K562 (cell line): ENCODE results near the gene SRL. TPM values are rescaled to one million over a fixed set of nuclear protein-coding genes. Genes with fewer than 3 reads are reported as not detected.

Experiments used
- ESRRB ChIP-seq: fragments of 250-450 bp; sonication (Bioruptor Pico); IDR thresholded peaks from 2 replicates; pipeline ENCODE4 v1.5.0; 2020; ENCODE audit warnings: mild to moderate bottlenecking, moderate library complexity, borderline replicate concordance
- EWSR1 ChIP-seq: fragments of 450-650 bp; IDR thresholded peaks from 2 replicates; pipeline ENCODE4 v1.6.1; 2018; ENCODE audit warnings: borderline replicate concordance, mild to moderate bottlenecking, low read depth, moderate library complexity; ENCODE audit not compliant: partially characterized antibody
- HDAC2 ChIP-seq: fragments of 450-650 bp; IDR thresholded peaks from 2 replicates; pipeline ENCODE4 v1.6.1; 2016; ENCODE audit warnings: mild to moderate bottlenecking
- HEY1 ChIP-seq: fragments of 250-450 bp; sonication (Bioruptor Pico); IDR thresholded peaks from 2 replicates; pipeline ENCODE4 v1.5.0; 2020; ENCODE audit warnings: mild to moderate bottlenecking, moderate library complexity, borderline replicate concordance
- HOMEZ ChIP-seq: fragments of 250-450 bp; sonication (Bioruptor Pico); IDR thresholded peaks from 2 replicates; pipeline ENCODE4 v1.4.0; 2020; ENCODE audit warnings: mild to moderate bottlenecking, moderate library complexity
- NFE2 ChIP-seq: IDR thresholded peaks from 2 replicates; pipeline ENCODE4 v1.6.1; 2014; ENCODE audit warnings: antibody characterized with exemption, low read depth
- PHF21A ChIP-seq: fragments of 450-650 bp; IDR thresholded peaks from 2 replicates; pipeline ENCODE4 v1.6.1; 2017; ENCODE audit warnings: low read depth, borderline replicate concordance
- POU5F1 ChIP-seq: fragments of 150-350 bp; IDR thresholded peaks from 2 replicates; pipeline ENCODE4 v1.6.1; 2014; ENCODE audit warnings: borderline replicate concordance, low read length, low read depth, mild to moderate bottlenecking; ENCODE audit not compliant: partially characterized antibody
- RBM17 ChIP-seq: fragments of 200-400 bp; formaldehyde crosslinking; IDR thresholded peaks from 2 replicates; pipeline ENCODE4 v1.6.1; 2017; ENCODE audit warnings: low read depth, mild to moderate bottlenecking, low read length, borderline replicate concordance
- RBM34 ChIP-seq: fragments of 200-400 bp; formaldehyde crosslinking; IDR thresholded peaks from 2 replicates; pipeline ENCODE4 v1.6.1; 2018; ENCODE audit warnings: low read length, borderline replicate concordance; ENCODE audit not compliant: insufficient read depth
- STAG1 ChIP-seq: sonication (generic); formaldehyde crosslinking; IDR thresholded peaks from 2 replicates; pipeline ENCODE4 v1.5.0; 2020; ENCODE audit warnings: missing genetic modification reagents, borderline replicate concordance
- TRIM28 ChIP-seq: fragments of 450-650 bp; IDR thresholded peaks from 2 replicates; pipeline ENCODE4 v1.6.1; 2017
- WHSC1 ChIP-seq: IDR thresholded peaks from one replicate; pipeline ENCODE4 v1.6.1; 2012; ENCODE audit warnings: low read length, control low read depth, inconsistent platforms
- ZBTB8A ChIP-seq: fragments of 450-650 bp; IDR thresholded peaks from 2 replicates; pipeline ENCODE4 v1.6.1; 2018; ENCODE audit warnings: mild to moderate bottlenecking, moderate library complexity; ENCODE audit not compliant: partially characterized antibody
- ZC3H8 ChIP-seq: fragments of 450-650 bp; IDR thresholded peaks from 2 replicates; pipeline ENCODE4 v1.6.1; 2017
- ZNF707 ChIP-seq: fragments of 250-450 bp; sonication (Bioruptor Pico); conservative IDR thresholded peaks from 2 replicates; pipeline ENCODE4 v1.8.0; 2022; ENCODE audit warnings: inconsistent platforms, mild to moderate bottlenecking, moderate library complexity
- polyA plus RNA-seq, 8 experiments: library from polyadenylated mRNA; depleted of rRNA in 4 of 8; stranded (reverse) in 5 of 8; unstranded in 3 of 8; fragments of >200 nt; fragmentation: Nextera tagmentation in 2 of 8; fragmentation: Illumina TruSeq in 1 of 8; extraction: Ambion mirVana in 2 of 8; extraction: Trizol in 1 of 8; gene quantifications; 2 replicates each; pipeline versions ENCODE4 v1.2.1 to v1.2.3, GENCODE V29; 2011 to 2014; ENCODE audit warnings: inconsistent platforms in 1 of 8, missing spikeins in 1 of 8
- total RNA-seq, 7 experiments: library from RNA; depleted of rRNA in 6 of 7; stranded (reverse); fragments of >200 nt in 6 of 7; fragmentation: Illumina TruSeq in 2 of 7; extraction: Trizol in 2 of 7; gene quantifications; 2 replicates each; pipeline versions ENCODE4 v1.2.1 to v1.2.3, GENCODE V29; 2011 to 2021; ENCODE audit warnings: low replicate concordance in 1 of 7
- TF ChIP-seq, protein P1 (sequence below): fragments of 250-450 bp; sonication (Bioruptor Pico); IDR thresholded peaks from 2 replicates; pipeline ENCODE4 v1.9.0; 2021; ENCODE audit warnings: mild to moderate bottlenecking, inconsistent platforms
- TF ChIP-seq, protein P2 (sequence below): fragments of 450-650 bp; formaldehyde crosslinking; IDR thresholded peaks from 2 replicates; pipeline ENCODE4 v1.4.0; 2020; ENCODE audit warnings: mild to moderate bottlenecking, moderate library complexity

The SRL gene
- total and polyA plus RNA-seq, 9 of the 15 experiments (the other 6 are each of a cell fraction or from before 2014, with no cell fraction given) = 0.01 TPM; not detected in 8

DNA sequence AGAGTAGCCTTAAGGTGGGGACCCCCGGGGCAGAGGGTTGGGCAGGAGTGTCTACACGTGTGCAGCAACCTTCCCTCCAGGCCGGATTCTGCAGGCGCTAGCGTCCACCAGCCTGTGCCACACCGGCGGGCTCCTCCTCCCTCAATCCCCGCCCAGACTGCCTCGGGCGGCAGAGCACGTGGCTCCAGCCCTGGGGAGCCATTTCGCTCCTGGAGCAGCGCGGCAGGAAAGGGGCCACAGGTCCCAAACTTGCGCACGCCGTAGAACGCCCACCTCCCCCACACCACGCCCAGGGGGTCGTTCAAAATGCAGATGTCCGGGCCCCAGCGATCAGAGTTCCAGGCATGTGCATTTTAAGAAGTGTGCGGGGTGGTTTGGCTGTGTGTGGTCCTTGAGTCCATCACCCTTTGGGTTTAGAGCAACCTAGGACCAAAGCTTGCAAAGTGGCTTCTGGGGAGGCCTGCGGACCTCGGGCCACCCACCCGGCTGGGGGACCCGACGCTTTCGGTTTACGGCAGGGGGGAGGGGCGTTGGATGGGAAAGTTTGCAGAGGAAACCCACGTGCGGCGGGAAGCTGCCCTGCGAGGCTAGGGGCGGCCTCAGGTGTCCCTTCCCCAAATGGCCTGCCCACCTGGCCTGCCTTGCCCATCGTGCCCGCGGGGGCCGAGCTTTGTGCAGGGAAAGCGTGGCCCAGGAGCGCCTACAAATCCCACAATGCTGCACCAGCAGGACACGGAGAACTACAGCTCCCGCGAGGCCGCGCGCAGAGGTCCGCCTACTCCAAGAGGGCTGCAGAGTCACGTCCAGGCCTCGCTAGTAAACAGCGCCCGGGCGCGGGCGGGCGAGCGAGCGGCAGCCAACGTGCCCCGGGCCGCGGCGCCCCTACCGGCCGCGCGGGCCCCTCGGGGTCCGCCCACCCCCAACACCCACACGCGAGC, 29.6 kb upstream of the SRL start (continued):
- TF ChIP-seq, protein P1, sequence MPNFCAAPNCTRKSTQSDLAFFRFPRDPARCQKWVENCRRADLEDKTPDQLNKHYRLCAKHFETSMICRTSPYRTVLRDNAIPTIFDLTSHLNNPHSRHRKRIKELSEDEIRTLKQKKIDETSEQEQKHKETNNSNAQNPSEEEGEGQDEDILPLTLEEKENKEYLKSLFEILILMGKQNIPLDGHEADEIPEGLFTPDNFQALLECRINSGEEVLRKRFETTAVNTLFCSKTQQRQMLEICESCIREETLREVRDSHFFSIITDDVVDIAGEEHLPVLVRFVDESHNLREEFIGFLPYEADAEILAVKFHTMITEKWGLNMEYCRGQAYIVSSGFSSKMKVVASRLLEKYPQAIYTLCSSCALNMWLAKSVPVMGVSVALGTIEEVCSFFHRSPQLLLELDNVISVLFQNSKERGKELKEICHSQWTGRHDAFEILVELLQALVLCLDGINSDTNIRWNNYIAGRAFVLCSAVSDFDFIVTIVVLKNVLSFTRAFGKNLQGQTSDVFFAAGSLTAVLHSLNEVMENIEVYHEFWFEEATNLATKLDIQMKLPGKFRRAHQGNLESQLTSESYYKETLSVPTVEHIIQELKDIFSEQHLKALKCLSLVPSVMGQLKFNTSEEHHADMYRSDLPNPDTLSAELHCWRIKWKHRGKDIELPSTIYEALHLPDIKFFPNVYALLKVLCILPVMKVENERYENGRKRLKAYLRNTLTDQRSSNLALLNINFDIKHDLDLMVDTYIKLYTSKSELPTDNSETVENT = peak; percentile 63; the same call in 1 of the 2 replicates
- TF ChIP-seq ZBTB8A = no peak
- TF ChIP-seq RBM34 = no peak
- TF ChIP-seq TRIM28 = no peak
- TF ChIP-seq HOMEZ = no peak
- TF ChIP-seq ESRRB (CRISPR knock-in tag) = no peak
- no peak for TF ChIP-seq STAG1 (CRISPR knock-in tag)
- peak; percentile 81 for TF ChIP-seq NFE2
- TF ChIP-seq ZC3H8 = no peak
- TF ChIP-seq POU5F1 = peak; percentile 62
- TF ChIP-seq RBM17 = no peak
- TF ChIP-seq PHF21A = no peak
- TF ChIP-seq EWSR1 = no peak
- peak; percentile 74; the same call in 1 of the 2 replicates for TF ChIP-seq HDAC2
- TF ChIP-seq HEY1 = no peak
- no peak for TF ChIP-seq ZNF707 (CRISPR knock-in tag)
- TF ChIP-seq WHSC1 = no peak
- TF ChIP-seq, protein P2, sequence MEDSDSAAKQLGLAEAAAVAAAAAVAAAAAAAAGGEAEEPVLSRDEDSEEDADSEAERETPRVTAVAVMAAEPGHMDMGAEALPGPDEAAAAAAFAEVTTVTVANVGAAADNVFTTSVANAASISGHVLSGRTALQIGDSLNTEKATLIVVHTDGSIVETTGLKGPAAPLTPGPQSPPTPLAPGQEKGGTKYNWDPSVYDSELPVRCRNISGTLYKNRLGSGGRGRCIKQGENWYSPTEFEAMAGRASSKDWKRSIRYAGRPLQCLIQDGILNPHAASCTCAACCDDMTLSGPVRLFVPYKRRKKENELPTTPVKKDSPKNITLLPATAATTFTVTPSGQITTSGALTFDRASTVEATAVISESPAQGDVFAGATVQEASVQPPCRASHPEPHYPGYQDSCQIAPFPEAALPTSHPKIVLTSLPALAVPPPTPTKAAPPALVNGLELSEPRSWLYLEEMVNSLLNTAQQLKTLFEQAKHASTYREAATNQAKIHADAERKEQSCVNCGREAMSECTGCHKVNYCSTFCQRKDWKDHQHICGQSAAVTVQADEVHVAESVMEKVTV (CRISPR knock-in tag) = no peak
